ENCODE data around the gene WDR35. TPM values are rescaled to one million over a fixed set of nuclear protein-coding genes. Genes with fewer than 3 reads are reported as not detected.

The WDR35 gene
- total RNA-seq, 1 donor from 2014 or later, result 8.8 TPM

GRCh38 chr2:19949071-19949470, 40.8 kb downstream of the WDR35 start:
- Histone ChIP-seq H3K4me3 (no peak overlapping the region), H3K9me3 (no peaks in the 10 kb centered on the region), H3K27ac (no peak overlapping the region), H3K4me1 (no peaks in the 10 kb centered on the region), H3K36me3 (no peaks in the 10 kb centered on the region), H3K27me3 (ENCODE audit: low read depth) (no peaks in the 10 kb centered on the region)
- no peak for DNase-seq
- TF ChIP-seq, protein P1, sequence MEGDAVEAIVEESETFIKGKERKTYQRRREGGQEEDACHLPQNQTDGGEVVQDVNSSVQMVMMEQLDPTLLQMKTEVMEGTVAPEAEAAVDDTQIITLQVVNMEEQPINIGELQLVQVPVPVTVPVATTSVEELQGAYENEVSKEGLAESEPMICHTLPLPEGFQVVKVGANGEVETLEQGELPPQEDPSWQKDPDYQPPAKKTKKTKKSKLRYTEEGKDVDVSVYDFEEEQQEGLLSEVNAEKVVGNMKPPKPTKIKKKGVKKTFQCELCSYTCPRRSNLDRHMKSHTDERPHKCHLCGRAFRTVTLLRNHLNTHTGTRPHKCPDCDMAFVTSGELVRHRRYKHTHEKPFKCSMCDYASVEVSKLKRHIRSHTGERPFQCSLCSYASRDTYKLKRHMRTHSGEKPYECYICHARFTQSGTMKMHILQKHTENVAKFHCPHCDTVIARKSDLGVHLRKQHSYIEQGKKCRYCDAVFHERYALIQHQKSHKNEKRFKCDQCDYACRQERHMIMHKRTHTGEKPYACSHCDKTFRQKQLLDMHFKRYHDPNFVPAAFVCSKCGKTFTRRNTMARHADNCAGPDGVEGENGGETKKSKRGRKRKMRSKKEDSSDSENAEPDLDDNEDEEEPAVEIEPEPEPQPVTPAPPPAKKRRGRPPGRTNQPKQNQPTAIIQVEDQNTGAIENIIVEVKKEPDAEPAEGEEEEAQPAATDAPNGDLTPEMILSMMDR (IDR thresholded peaks at IDR 0.05), result no peak
- no peak for ATAC-seq
- intact Hi-C loops (cut with DNase I), result no loop called here

DNA sequence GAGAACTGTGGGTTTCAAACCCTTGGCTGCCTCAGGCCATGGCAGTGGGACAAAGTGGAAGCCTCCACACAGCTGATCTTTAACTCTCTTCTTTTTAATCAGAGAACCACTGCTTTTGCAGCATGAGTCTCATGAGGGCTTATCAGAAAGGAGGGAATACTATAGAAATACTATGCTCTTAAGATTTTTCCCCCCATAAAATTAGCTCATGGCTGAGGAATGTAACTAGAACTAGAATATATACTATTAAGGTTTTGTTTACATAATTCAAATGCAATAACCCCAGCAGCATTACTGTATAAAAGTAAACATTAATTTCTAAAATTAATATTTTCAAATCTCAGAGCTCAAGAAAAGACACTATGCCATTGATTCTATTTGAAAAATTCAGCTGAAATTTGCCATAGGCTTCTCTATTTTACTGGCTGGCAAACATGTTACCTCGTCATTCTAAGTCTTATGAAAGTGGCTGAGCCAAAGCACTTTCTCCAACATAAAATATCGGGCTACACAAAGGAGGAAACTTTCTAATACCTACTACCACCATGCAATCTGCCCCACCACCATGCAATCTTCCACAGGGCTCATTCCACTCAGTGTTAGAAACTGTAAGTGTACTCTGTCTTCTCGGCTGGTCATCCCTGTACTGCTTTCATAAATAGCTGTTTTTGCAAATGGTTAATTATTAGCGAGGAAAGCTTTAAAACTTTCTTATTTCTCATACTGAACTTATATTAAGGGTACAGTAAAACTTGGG, 42.5 kb downstream of the WDR35 start:
- H3K27me3 ChIP-seq (ENCODE audit: low read depth), result no peaks in the 10 kb centered on the region
- no peaks in the 10 kb centered on the region for H3K4me1 ChIP-seq
- no peak overlapping the region for H3K27ac ChIP-seq
- TF ChIP-seq, protein P1 (IDR thresholded peaks at IDR 0.05), result no peak
- DNase-seq, result no peak
- no peaks in the 10 kb centered on the region for H3K36me3 ChIP-seq
- intact Hi-C loops (cut with DNase I), result no loop called here
- ATAC-seq, result no peak
- H3K9me3 ChIP-seq, result no peaks in the 10 kb centered on the region
- no peak overlapping the region for H3K4me3 ChIP-seq

GRCh38 chr2:19944205-19944845, 45.6 kb downstream of the WDR35 start:
- H3K9me3 ChIP-seq, result no peaks in the 10 kb centered on the region
- ATAC-seq (no peak), DNase-seq (no peak)
- no peak overlapping the region for H3K27ac ChIP-seq
- no peaks in the 10 kb centered on the region for H3K4me1 ChIP-seq
- intact Hi-C loops (cut with DNase I), result no loop called here
- no peak overlapping the region for H3K4me3 ChIP-seq
- no peaks in the 10 kb centered on the region for H3K27me3 ChIP-seq (ENCODE audit: low read depth)
- TF ChIP-seq, protein P1 (IDR thresholded peaks at IDR 0.05), result no peak
- no peaks in the 10 kb centered on the region for H3K36me3 ChIP-seq

- DNase-seq (no peak), ATAC-seq (no peak)
- no peaks in the 10 kb centered on the region for H3K4me1 ChIP-seq
- TF ChIP-seq, protein P1 (IDR thresholded peaks at IDR 0.05), result no peak
- intact Hi-C loops (cut with DNase I), result no loop called here
- H3K27ac ChIP-seq, result no peak overlapping the region
- no peak overlapping the region for H3K4me3 ChIP-seq
- H3K36me3 ChIP-seq, result no peaks in the 10 kb centered on the region
- no peaks in the 10 kb centered on the region for H3K27me3 ChIP-seq (ENCODE audit: low read depth)
- H3K9me3 ChIP-seq, result no peaks in the 10 kb centered on the region
Observed at GRCh38 chr2:19943189-19943588, 46.7 kb downstream of the WDR35 start.

DNA sequence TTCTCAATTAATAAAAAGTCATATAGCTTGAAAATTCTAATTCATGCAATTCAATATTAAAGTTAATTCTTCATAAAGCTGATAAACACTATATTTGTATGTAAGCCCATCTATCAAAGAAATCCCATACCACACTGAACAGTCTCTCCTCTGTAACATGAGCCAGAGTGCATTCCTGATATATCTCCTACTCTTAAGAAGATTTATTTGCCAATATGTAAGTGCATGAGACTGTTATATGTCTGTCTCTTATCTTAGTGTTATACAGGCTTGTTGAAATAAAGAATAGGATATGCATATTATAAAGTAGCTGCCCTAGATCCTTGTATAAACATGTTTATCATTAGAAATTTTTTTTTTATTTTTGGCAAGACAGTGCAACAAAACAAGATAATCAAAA, 47.7 kb downstream of the WDR35 start:
- DNase-seq, result no peak
- Histone ChIP-seq H3K4me3 (no peak overlapping the region), H3K4me1 (no peaks in the 10 kb centered on the region), H3K36me3 (peaks cover 5% of the 10 kb centered on the region), H3K27me3 (ENCODE audit: low read depth) (no peaks in the 10 kb centered on the region), H3K27ac (no peak overlapping the region), H3K9me3 (no peaks in the 10 kb centered on the region)
- no peak for ATAC-seq
- TF ChIP-seq, protein P1 (IDR thresholded peaks at IDR 0.05), result no peak
- intact Hi-C loops (cut with DNase I), result no loop called here
